Memory B cell (primary cell): ENCODE results near the gene RPS27A.
"Not testable (repeated sequence)": the region's sequence is repeated elsewhere in the genome, so short reads cannot be mapped to it uniquely, and the experiment has no call there.

Source experiments
- ATAC-seq: fragments of 150-1000 bp; cut with Tn5 transposase; 2 replicates; pipeline ENCODE4 v1.10.0; 2021; ENCODE audit warnings: low read depth, mild to moderate bottlenecking, moderate library complexity
- DNase-seq, 2 donors: peaks; one replicate each; pipeline ENCODE4 v3.0.0; 2022; ENCODE audit warnings: low spot score in 2 of 2
- H3K27ac Mint-ChIP-seq: one replicate; pipeline ENCODE4 v1.8.0; 2022; ENCODE audit warnings: mild to moderate bottlenecking, moderate library complexity, mixed read lengths
- H3K27me3 Mint-ChIP-seq: one replicate; pipeline ENCODE4 v1.8.0; 2022; ENCODE audit warnings: mixed read lengths
- H3K36me3 Mint-ChIP-seq: one replicate; pipeline ENCODE4 v1.8.0; 2022; ENCODE audit warnings: mild to moderate bottlenecking, mixed read lengths
- H3K4me1 Mint-ChIP-seq: one replicate; pipeline ENCODE4 v1.8.0; 2022; ENCODE audit warnings: mixed read lengths
- H3K4me3 Mint-ChIP-seq: one replicate; pipeline ENCODE4 v1.8.0; 2022; ENCODE audit warnings: mild to moderate bottlenecking, moderate library complexity, mixed read lengths
- H3K9me3 Mint-ChIP-seq: one replicate; pipeline ENCODE4 v1.8.0; 2022; ENCODE audit warnings: mixed read lengths

RPS27A gene

GRCh38 chr2:55229221-55229620 is 3.3 kb upstream of the RPS27A start:
- ATAC-seq (no peak), DNase-seq (no peak)
- H3K27me3 Mint-ChIP-seq: no peaks in the 10 kb centered on the region
- H3K4me1 Mint-ChIP-seq: peaks cover 35% of the 10 kb centered on the region
- H3K27ac Mint-ChIP-seq: no peak overlapping the region
- H3K36me3 Mint-ChIP-seq: peaks cover 4% of the 10 kb centered on the region
- no peaks in the 10 kb centered on the region for H3K9me3 Mint-ChIP-seq
- no peak overlapping the region for H3K4me3 Mint-ChIP-seq

GRCh38 chr2:55230551-55230950 is 1.9 kb upstream of the RPS27A start:
- no peak overlapping the region for H3K27ac Mint-ChIP-seq
- no peaks in the 10 kb centered on the region for H3K9me3 Mint-ChIP-seq
- no peaks in the 10 kb centered on the region for H3K27me3 Mint-ChIP-seq
- peaks cover 8% of the 10 kb centered on the region for H3K36me3 Mint-ChIP-seq
- DNase-seq: no peak
- H3K4me1 Mint-ChIP-seq: peaks cover 37% of the 10 kb centered on the region
- peak overlapping the region; percentile 39 for H3K4me3 Mint-ChIP-seq
- ATAC-seq: no peak

- Mint-ChIP-seq H3K4me1 (peaks cover 36% of the 10 kb centered on the region), H3K4me3 (peak overlapping the region; percentile 100), H3K27me3 (no peaks in the 10 kb centered on the region), H3K9me3 (no peaks in the 10 kb centered on the region), H3K36me3 (peaks cover 8% of the 10 kb centered on the region), H3K27ac (peak overlapping the region; percentile 97)
- no peak for ATAC-seq
- DNase-seq: no peak
These were observed 873 bp upstream of the RPS27A start for GRCh38 chr2:55231546-55232083.

DNA sequence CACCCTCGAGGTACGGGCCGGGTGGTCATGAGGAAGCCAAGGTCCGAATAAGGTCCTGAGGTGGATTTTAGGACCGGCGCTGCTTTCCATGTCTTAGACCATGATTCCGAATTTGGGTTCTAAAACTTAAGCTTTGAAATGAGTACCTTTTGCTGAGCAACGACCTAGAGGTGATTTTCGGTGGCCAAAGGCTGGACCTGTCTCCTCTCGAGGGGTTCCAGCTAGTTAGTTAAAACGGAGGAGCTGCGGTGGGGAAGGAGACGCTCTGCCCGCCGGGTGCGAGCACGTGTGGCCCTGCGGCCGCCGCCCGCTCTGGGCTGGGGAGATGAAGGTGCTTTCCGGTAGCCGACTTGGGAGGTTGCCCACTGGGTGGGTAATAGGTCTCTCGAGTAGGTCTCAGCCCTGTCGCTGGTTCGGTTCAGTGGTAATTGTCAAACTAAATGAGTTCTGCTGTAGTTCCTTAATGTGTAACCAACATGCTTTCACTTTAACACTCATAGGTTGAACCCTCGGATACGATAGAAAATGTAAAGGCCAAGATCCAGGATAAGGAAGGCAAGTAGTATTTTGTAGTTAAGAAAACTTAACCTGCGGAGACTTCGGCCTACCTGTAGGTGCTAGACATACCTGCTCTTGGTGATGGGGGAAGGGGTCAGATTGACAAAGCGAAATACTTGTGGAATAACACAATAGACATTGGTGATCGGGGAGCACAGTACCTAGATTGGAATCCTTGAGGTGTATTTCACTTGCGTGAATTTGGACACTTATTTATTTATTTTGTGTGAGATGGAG is 572 bp downstream of the RPS27A start:
- Mint-ChIP-seq H3K4me3 (peak overlapping the region; percentile 100), H3K9me3 (no peaks in the 10 kb centered on the region), H3K27ac (peak overlapping the region; percentile 97), H3K27me3 (no peaks in the 10 kb centered on the region), H3K4me1 (peaks cover 31% of the 10 kb centered on the region), H3K36me3 (peaks cover 9% of the 10 kb centered on the region)
- ATAC-seq (peak; percentile 64), DNase-seq (peak; percentile 61 to 62)

GRCh38 chr2:55233658-55233940 is 1.1 kb downstream of the RPS27A start:
- Mint-ChIP-seq H3K27ac (peak overlapping the region; percentile 97), H3K36me3 (peaks cover 10% of the 10 kb centered on the region), H3K27me3 (no peaks in the 10 kb centered on the region), H3K4me1 (peaks cover 26% of the 10 kb centered on the region), H3K9me3 (no peaks in the 10 kb centered on the region), H3K4me3 (peak overlapping the region; percentile 100)
- DNase-seq (no peak), ATAC-seq (no peak)

GRCh38 chr2:55235724-55236538 is 3.4 kb downstream of the RPS27A start:
- Mint-ChIP-seq H3K4me3 (no peak overlapping the region), H3K27ac (no peak overlapping the region), H3K36me3 (peaks cover 16% of the 10 kb centered on the region)

DNA sequence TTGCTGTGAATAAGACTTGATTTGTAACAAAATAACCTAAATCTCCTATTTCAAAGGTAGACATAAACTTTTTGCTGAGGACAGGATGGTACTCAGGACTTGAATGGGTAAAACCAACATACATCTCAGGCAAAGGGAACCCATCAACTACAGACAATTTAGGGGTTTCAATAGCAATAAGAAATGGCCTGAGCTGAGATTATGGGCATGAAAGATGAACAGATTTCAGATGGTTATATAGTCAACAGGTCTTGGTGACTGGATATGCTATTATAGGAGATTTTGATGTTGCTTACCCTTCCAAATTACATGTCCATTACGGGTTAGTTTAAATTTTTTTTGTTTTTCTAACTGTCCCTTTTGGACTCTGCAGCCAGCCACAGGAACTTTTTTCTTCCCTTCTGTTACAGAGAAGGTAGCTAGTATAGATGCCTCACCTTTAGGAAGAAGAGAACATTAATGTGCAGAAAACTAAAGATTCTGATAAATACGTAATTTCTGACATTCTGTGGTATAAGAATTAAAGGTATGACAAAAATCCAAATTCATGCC is 4.6 kb downstream of the RPS27A start:
- Mint-ChIP-seq H3K27ac (no peak overlapping the region), H3K4me1 (peaks cover 12% of the 10 kb centered on the region), H3K36me3 (peaks cover 16% of the 10 kb centered on the region), H3K27me3 (no peaks in the 10 kb centered on the region), H3K4me3 (no peak overlapping the region), H3K9me3 (no peaks in the 10 kb centered on the region)
- no peak for ATAC-seq
- DNase-seq: no peak

More at GRCh38 chr2:55235724-55236538, 3.4 kb downstream of the RPS27A start:
- H3K9me3 Mint-ChIP-seq: no peaks in the 10 kb centered on the region
- DNase-seq (no peak), ATAC-seq (no peak)
- H3K4me1 Mint-ChIP-seq: peaks cover 20% of the 10 kb centered on the region
- H3K27me3 Mint-ChIP-seq: no peaks in the 10 kb centered on the region

DNA sequence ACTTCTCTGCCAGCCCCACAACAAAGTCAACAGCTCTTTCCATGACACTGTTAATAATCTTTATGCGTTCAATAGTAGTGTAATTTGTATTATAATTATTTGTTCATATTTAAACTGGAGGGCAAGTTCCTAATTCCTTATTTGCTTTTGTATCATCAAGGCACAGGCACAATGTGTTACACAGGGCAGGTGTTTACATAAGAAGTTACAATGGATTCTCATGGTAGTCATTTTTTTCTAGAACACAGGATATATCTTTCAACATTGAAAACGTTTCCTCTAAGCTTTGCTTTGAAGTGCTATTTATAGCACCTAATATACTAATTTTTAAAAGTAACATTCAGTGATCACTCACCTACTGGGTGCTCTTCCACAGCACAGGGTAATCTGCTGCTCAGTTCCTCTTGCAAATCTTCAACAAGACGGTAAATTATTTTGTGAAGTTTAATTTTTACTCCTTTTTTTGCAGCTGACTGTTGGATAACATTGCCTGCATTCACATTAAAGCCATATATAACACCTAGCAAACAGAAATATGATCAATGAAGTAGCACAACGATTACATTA is 7.3 kb downstream of the RPS27A start:
- H3K9me3 Mint-ChIP-seq: no peaks in the 10 kb centered on the region
- no peak overlapping the region for H3K4me3 Mint-ChIP-seq
- no peaks in the 10 kb centered on the region for H3K4me1 Mint-ChIP-seq
- no peaks in the 10 kb centered on the region for H3K27me3 Mint-ChIP-seq
- DNase-seq (no peak), ATAC-seq (no peak)
- H3K36me3 Mint-ChIP-seq: peaks cover 12% of the 10 kb centered on the region
- no peak overlapping the region for H3K27ac Mint-ChIP-seq

- not testable (repeated sequence) for ATAC-seq, H3K27ac Mint-ChIP-seq, H3K4me1 Mint-ChIP-seq, H3K9me3 Mint-ChIP-seq, H3K27me3 Mint-ChIP-seq, DNase-seq, H3K4me3 Mint-ChIP-seq
- H3K36me3 Mint-ChIP-seq: peaks cover 15% of the 10 kb centered on the region
These were observed 9.1 kb downstream of the RPS27A start for GRCh38 chr2:55241582-55241981.

GRCh38 chr2:55242617-55243016 is 10.1 kb downstream of the RPS27A start:
- DNase-seq (no peak), ATAC-seq (no peak)
- H3K27ac Mint-ChIP-seq: peak overlapping the region; percentile 17
- H3K36me3 Mint-ChIP-seq: peaks cover 16% of the 10 kb centered on the region
- no peak overlapping the region for H3K4me3 Mint-ChIP-seq
- no peaks in the 10 kb centered on the region for H3K27me3 Mint-ChIP-seq
- no peaks in the 10 kb centered on the region for H3K9me3 Mint-ChIP-seq
- H3K4me1 Mint-ChIP-seq: no peaks in the 10 kb centered on the region

DNA sequence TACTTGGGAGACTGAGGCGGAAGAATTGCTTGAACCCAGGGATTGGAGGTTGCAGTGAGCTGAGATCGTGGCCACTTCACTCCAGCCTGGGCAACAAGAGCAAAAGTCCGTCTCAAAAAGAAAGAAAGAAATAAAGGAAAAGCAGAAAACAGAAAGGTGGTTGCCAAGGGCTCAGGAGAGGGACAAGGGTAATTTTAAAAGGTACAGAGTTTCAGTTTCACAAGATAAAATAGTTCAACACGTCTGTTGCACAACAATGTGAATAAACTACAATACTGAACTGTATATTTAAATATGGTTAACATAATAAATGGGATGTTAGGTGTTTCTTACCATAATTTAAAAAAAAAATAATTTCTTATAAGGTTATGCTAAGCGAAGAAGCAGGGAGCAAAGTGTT is 12.9 kb downstream of the RPS27A start:
- Mint-ChIP-seq H3K4me1 (no peaks in the 10 kb centered on the region), H3K4me3 (no peak overlapping the region), H3K27me3 (no peaks in the 10 kb centered on the region), H3K9me3 (no peaks in the 10 kb centered on the region), H3K27ac (no peak overlapping the region), H3K36me3 (peaks cover 11% of the 10 kb centered on the region)
- ATAC-seq (no peak), DNase-seq (no peak)

GRCh38 chr2:55247025-55247424 is 14.5 kb downstream of the RPS27A start:
- Mint-ChIP-seq H3K4me3 (no peak overlapping the region), H3K27me3 (no peaks in the 10 kb centered on the region), H3K9me3 (no peaks in the 10 kb centered on the region), H3K4me1 (no peaks in the 10 kb centered on the region), H3K36me3 (peaks cover 11% of the 10 kb centered on the region), H3K27ac (no peak overlapping the region)
- no peak for ATAC-seq
- DNase-seq: no peak

- Mint-ChIP-seq H3K4me1 (no peaks in the 10 kb centered on the region), H3K9me3 (no peaks in the 10 kb centered on the region), H3K27ac (no peak overlapping the region), H3K36me3 (peaks cover 10% of the 10 kb centered on the region), H3K27me3 (no peaks in the 10 kb centered on the region), H3K4me3 (no peak overlapping the region)
- DNase-seq: no peak
- ATAC-seq: no peak
These were observed 20.3 kb downstream of the RPS27A start for GRCh38 chr2:55252832-55253231.

GRCh38 chr2:55259586-55259985 is 27.1 kb downstream of the RPS27A start:
- not testable (repeated sequence) for DNase-seq, H3K36me3 Mint-ChIP-seq, H3K4me1 Mint-ChIP-seq, H3K4me3 Mint-ChIP-seq, H3K9me3 Mint-ChIP-seq, H3K27ac Mint-ChIP-seq, ATAC-seq, H3K27me3 Mint-ChIP-seq
